ENCODE results near the gene RFFL. TPM values are rescaled to one million over a fixed set of nuclear protein-coding genes. Genes with fewer than 3 reads are reported as not detected.

Gene RFFL
- total RNA-seq, 2 donors from 2014 or later = 33.8 to 56.6 TPM

DNA sequence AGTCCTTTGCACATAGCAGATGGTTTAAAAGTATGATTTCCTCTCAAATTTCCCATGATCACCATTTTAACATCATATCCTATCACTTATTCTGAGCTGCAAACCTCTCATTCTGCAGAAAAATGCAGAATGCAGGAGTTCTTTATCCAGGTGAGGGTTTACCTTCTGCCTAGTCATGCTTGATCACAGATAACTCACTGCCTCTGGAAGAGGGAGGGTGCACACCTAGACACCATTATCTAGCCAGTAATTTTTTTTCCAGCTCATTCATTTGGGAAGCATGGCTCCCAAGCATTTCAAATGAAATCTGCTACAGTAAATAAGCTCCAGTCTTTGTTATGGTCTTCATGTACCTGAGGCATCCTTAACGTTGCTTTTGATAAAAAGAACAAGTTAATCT is 38.0 kb downstream of the RFFL start:
- Histone ChIP-seq H3K4me3 (ENCODE audit: low read length) (no peak overlapping the region), H3K9ac (ENCODE audit: extremely low read depth, low read length, poor library complexity, severe bottlenecking) (no peak overlapping the region), H3K9me3 (ENCODE audit: control insufficient read depth, low read length) (no peaks in the 10 kb centered on the region), H3K27ac (ENCODE audit: low read depth, low read length) (no peak overlapping the region), H3K4me1 (ENCODE audit: control insufficient read depth, insufficient read depth, low read length) (no peaks in the 10 kb centered on the region), H3K36me3 (ENCODE audit: control insufficient read depth, insufficient read depth, low read length) (peaks cover 26% of the 10 kb centered on the region), H3K27me3 (ENCODE audit: control insufficient read depth, insufficient read depth, low read length, poor library complexity, severe bottlenecking) (no peaks in the 10 kb centered on the region)
- H3K9me3 Mint-ChIP-seq = no peaks in the 10 kb centered on the region
- peaks cover 23% of the 10 kb centered on the region for H3K36me3 Mint-ChIP-seq (ENCODE audit: low read depth)
- H3K4me1 Mint-ChIP-seq = peaks cover 4% of the 10 kb centered on the region
- DNase-seq = no peak
- 85 to 94% methylated on average over 1 of the region's 1 CpG for WGBS, 2 experiments (ENCODE audit: insufficient coverage in 1 of 2, insufficient read length in 1 of 2)
- no peak overlapping the region for H3K4me3 Mint-ChIP-seq
- TF ChIP-seq, protein P1, sequence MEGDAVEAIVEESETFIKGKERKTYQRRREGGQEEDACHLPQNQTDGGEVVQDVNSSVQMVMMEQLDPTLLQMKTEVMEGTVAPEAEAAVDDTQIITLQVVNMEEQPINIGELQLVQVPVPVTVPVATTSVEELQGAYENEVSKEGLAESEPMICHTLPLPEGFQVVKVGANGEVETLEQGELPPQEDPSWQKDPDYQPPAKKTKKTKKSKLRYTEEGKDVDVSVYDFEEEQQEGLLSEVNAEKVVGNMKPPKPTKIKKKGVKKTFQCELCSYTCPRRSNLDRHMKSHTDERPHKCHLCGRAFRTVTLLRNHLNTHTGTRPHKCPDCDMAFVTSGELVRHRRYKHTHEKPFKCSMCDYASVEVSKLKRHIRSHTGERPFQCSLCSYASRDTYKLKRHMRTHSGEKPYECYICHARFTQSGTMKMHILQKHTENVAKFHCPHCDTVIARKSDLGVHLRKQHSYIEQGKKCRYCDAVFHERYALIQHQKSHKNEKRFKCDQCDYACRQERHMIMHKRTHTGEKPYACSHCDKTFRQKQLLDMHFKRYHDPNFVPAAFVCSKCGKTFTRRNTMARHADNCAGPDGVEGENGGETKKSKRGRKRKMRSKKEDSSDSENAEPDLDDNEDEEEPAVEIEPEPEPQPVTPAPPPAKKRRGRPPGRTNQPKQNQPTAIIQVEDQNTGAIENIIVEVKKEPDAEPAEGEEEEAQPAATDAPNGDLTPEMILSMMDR (conservative IDR thresholded peaks at IDR 0.05) = no peak
- H3K27ac Mint-ChIP-seq = no peak overlapping the region
- H3K27me3 Mint-ChIP-seq (ENCODE audit: insufficient read depth) = no peaks in the 10 kb centered on the region

DNA sequence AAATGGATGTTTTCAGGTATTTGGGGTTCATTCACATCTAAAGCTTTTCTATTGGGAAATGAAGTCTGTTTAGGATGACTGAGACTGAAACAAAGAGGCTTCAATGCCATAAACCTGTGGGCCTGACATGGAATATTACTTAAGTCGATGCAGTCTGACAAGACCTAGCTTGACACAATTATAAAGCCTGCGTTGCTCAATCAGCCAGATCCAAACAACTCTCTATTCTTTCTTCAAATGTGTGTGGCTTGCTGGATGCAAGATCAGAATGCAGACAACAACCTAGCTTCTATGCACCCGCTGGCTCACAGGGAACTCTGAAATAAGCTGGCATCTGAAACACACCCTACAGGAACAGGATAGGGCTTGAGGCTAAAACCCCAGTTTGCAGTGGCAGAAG is 40.0 kb downstream of the RFFL start:
- DNase-seq = no peak
- Histone ChIP-seq H3K9me3 (ENCODE audit: control insufficient read depth, low read length) (no peaks in the 10 kb centered on the region), H3K27me3 (ENCODE audit: control insufficient read depth, insufficient read depth, low read length, poor library complexity, severe bottlenecking) (no peaks in the 10 kb centered on the region), H3K9ac (ENCODE audit: extremely low read depth, low read length, poor library complexity, severe bottlenecking) (no peak overlapping the region), H3K4me3 (ENCODE audit: low read length) (no peak overlapping the region), H3K27ac (ENCODE audit: low read depth, low read length) (no peak overlapping the region), H3K36me3 (ENCODE audit: control insufficient read depth, insufficient read depth, low read length) (peaks cover 36% of the 10 kb centered on the region), H3K4me1 (ENCODE audit: control insufficient read depth, insufficient read depth, low read length) (no peaks in the 10 kb centered on the region)
- 82 to 92% methylated on average over 2 to 3 of the region's 3 CpGs for WGBS, 2 experiments (ENCODE audit: insufficient coverage in 1 of 2, insufficient read length in 1 of 2)
- H3K27me3 Mint-ChIP-seq (ENCODE audit: insufficient read depth) = no peaks in the 10 kb centered on the region
- H3K4me3 Mint-ChIP-seq = no peak overlapping the region
- TF ChIP-seq, protein P1 (conservative IDR thresholded peaks at IDR 0.05) = no peak
- no peaks in the 10 kb centered on the region for H3K9me3 Mint-ChIP-seq
- H3K4me1 Mint-ChIP-seq = peaks cover 4% of the 10 kb centered on the region
- peaks cover 37% of the 10 kb centered on the region for H3K36me3 Mint-ChIP-seq (ENCODE audit: low read depth)
- H3K27ac Mint-ChIP-seq = no peak overlapping the region

DNA sequence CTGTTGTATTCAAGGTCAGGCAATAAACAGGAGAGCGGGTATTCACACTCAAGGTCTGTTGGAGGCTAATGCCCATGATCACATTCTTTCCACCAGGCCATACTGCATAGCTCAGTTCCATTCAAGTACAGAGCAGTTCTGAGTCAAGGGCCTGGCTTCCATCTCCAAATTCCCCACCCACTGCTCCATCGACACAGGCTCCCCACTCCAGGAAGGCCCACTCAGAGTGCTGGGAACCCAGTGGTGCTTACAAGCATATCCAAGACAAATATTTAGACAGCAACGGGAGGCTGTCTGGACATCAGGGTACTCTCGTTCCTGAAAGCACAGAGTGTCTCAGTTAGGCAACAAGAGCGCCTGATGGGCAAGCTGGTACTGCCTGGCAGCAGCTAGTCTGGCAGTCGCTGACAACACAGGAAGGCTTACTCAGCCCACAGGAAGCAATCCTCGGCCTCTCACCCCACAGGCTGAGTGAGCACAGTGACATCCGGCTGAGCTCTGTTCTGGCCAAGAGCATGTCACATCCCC is 40.9 kb downstream of the RFFL start:
- Histone ChIP-seq H3K4me1 (ENCODE audit: control insufficient read depth, insufficient read depth, low read length) (no peaks in the 10 kb centered on the region), H3K9me3 (ENCODE audit: control insufficient read depth, low read length) (no peaks in the 10 kb centered on the region), H3K9ac (ENCODE audit: extremely low read depth, low read length, poor library complexity, severe bottlenecking) (no peak overlapping the region), H3K4me3 (ENCODE audit: low read length) (no peak overlapping the region), H3K27ac (ENCODE audit: low read depth, low read length) (no peak overlapping the region), H3K36me3 (ENCODE audit: control insufficient read depth, insufficient read depth, low read length) (peaks cover 45% of the 10 kb centered on the region), H3K27me3 (ENCODE audit: control insufficient read depth, insufficient read depth, low read length, poor library complexity, severe bottlenecking) (no peaks in the 10 kb centered on the region)
- 88 to 91% methylated on average over 5 to 8 of the region's 8 CpGs for WGBS, 2 experiments (ENCODE audit: insufficient coverage in 1 of 2, insufficient read length in 1 of 2)
- peaks cover 42% of the 10 kb centered on the region for H3K36me3 Mint-ChIP-seq (ENCODE audit: low read depth)
- H3K4me1 Mint-ChIP-seq = peaks cover 4% of the 10 kb centered on the region
- no peak for DNase-seq
- no peaks in the 10 kb centered on the region for H3K9me3 Mint-ChIP-seq
- TF ChIP-seq, protein P1 (conservative IDR thresholded peaks at IDR 0.05) = peak; percentile 32
- no peaks in the 10 kb centered on the region for H3K27me3 Mint-ChIP-seq (ENCODE audit: insufficient read depth)
- no peak overlapping the region for H3K4me3 Mint-ChIP-seq
- H3K27ac Mint-ChIP-seq = peak overlapping the region; percentile 72
